SK-N-SH (cell line): ENCODE results near the gene TFR2. TPM values are rescaled to one million over a fixed set of nuclear protein-coding genes. Genes with fewer than 3 reads are reported as not detected.
"Not testable (repeated sequence)": the region's sequence is repeated elsewhere in the genome, so short reads cannot be mapped to it uniquely, and the experiment has no call there.

ENCODE experiments used
- CTCF ChIA-PET: fragments of 300-600, 350-600 bp; formaldehyde crosslinking; extraction: SDS; loops from one replicate; lab custom pipeline; 2021; lab: Yijun Ruan, JAX
- POLR2A ChIA-PET: fragments of 350-600 bp; sonication (Branson Sonifier 250); formaldehyde crosslinking; extraction: SDS; loops from one replicate; lab custom pipeline; 2020; ENCODE audit warnings: antibody characterized with exemption, inconsistent platforms; lab: Yijun Ruan, JAX
- DNase-seq: peaks from one replicate; pipeline ENCODE4 v3.0.0; 2012
- H2AFZ ChIP-seq: fragments of 200-600 bp; sonication (generic); 2 replicates; pipeline ENCODE4 v1.8.1; 2016; ENCODE audit warnings: antibody characterized with exemption, mild to moderate bottlenecking, low read depth
- H3F3A ChIP-seq: fragments of 200-600 bp; sonication (generic); replicated peaks from 2 replicates; pipeline ENCODE3; 2016; ENCODE audit warnings: antibody characterized with exemption, mild to moderate bottlenecking; ENCODE audit not compliant: insufficient read depth
- H3K27ac ChIP-seq, 2 experiments: fragments of 200-500 bp in 1 of 2; fragments of 200-600 bp in 1 of 2; sonication (Bioruptor generic) in 1 of 2; sonication (generic), shearing (Covaris generic) in 1 of 2; 2 replicates each; pipeline versions ENCODE4 v1.5.1 to v1.6.1; 2014 to 2016; ENCODE audit warnings: low read depth in 2 of 2, inconsistent platforms in 1 of 2, low read length in 1 of 2, mild to moderate bottlenecking in 1 of 2, mixed read lengths in 1 of 2
- H3K27me3 ChIP-seq: fragments of 200-600 bp; sonication (generic), shearing (Covaris generic); 2 replicates; pipeline ENCODE4 v1.6.1; 2016; ENCODE audit warnings: mixed run types; ENCODE audit not compliant: insufficient read depth
- H3K36me3 ChIP-seq, 2 experiments: fragments of 200-500 bp in 1 of 2; fragments of 200-600 bp in 1 of 2; sonication (Bioruptor generic) in 1 of 2; sonication (generic) in 1 of 2; replicated peaks in 1 of 2; 2 replicates each; pipeline versions ENCODE3 to v1.5.1; 2014 to 2016; ENCODE audit warnings: low read length in 1 of 2, mild to moderate bottlenecking in 1 of 2; ENCODE audit not compliant: insufficient read depth in 2 of 2, control insufficient read depth in 1 of 2
- H3K4me1 ChIP-seq, 2 experiments: fragments of 200-500 bp in 1 of 2; fragments of 200-600 bp in 1 of 2; sonication (Bioruptor generic) in 1 of 2; sonication (generic), shearing (Covaris generic) in 1 of 2; 2 replicates each; pipeline versions ENCODE4 v1.5.1 to v1.6.1; 2014 to 2016; ENCODE audit warnings: low read depth in 1 of 2, low read length in 1 of 2, mixed run types in 1 of 2; ENCODE audit not compliant: insufficient read depth in 2 of 2, control insufficient read depth in 1 of 2
- H3K4me2 ChIP-seq: fragments of 200-600 bp; sonication (generic), shearing (Covaris generic); 2 replicates; pipeline ENCODE4 v1.6.1; 2017; ENCODE audit warnings: mixed run types
- H3K4me3 ChIP-seq, 2 experiments: fragments of 200-500 bp in 1 of 2; fragments of 200-600 bp in 1 of 2; sonication (Bioruptor generic) in 1 of 2; sonication (generic), shearing (Covaris generic) in 1 of 2; 2 replicates each; pipeline versions ENCODE4 v1.5.1 to v1.8.1; 2014 to 2016; ENCODE audit warnings: low read depth in 2 of 2, inconsistent platforms in 1 of 2, low read length in 1 of 2, mild to moderate bottlenecking in 1 of 2, mixed read lengths in 1 of 2, moderate library complexity in 1 of 2
- H3K79me2 ChIP-seq: fragments of 200-600 bp; sonication (generic); 2 replicates; pipeline ENCODE4 v1.8.1; 2017; ENCODE audit warnings: mild to moderate bottlenecking; ENCODE audit not compliant: insufficient read depth
- H3K9ac ChIP-seq: fragments of 200-600 bp; sonication (generic); 2 replicates; pipeline ENCODE4 v1.6.1; 2017; ENCODE audit warnings: mixed run types
- H3K9me2 ChIP-seq: fragments of 200-600 bp; sonication (generic); 2 replicates; pipeline ENCODE4 v1.6.1; 2017; ENCODE audit warnings: mixed run types
- H3K9me3 ChIP-seq: fragments of 200-600 bp; sonication (generic); 2 replicates; pipeline ENCODE4 v1.6.1; 2017; ENCODE audit warnings: mixed run types, mild to moderate bottlenecking, moderate library complexity
- H4K20me1 ChIP-seq: fragments of 200-600 bp; sonication (generic); 2 replicates; pipeline ENCODE4 v1.6.1; 2017; ENCODE audit warnings: mild to moderate bottlenecking, mixed run types; ENCODE audit not compliant: insufficient read depth
- EZH2phosphoT487 ChIP-seq: fragments of 200-600 bp; sonication (generic); IDR thresholded peaks from 2 replicates; pipeline ENCODE4 v1.6.1; 2017; ENCODE audit warnings: low read depth, mixed run types, mild to moderate bottlenecking, antibody characterized with exemption, moderate library complexity, borderline replicate concordance
- GATA2 ChIP-seq: sonication (generic); formaldehyde crosslinking; IDR thresholded peaks from 2 replicates; pipeline ENCODE4 v1.5.0; 2020; ENCODE audit warnings: mild to moderate bottlenecking, missing genetic modification reagents
- NFIC ChIP-seq: IDR thresholded peaks from 2 replicates; pipeline ENCODE4 v1.4.0; 2012; ENCODE audit warnings: borderline replicate concordance
- POLR2AphosphoS5 ChIP-seq: IDR thresholded peaks from 2 replicates; pipeline ENCODE4 v1.6.1; 2012; ENCODE audit warnings: low read depth, low read length
- RAD21 ChIP-seq: IDR thresholded peaks from 2 replicates; pipeline ENCODE4 v1.6.1; 2012; ENCODE audit warnings: mild to moderate bottlenecking, low read length
- YY1 ChIP-seq: IDR thresholded peaks from 2 replicates; pipeline ENCODE4 v1.4.0; 2012; ENCODE audit warnings: low read depth, mild to moderate bottlenecking
- WGBS: methylation state at CpG from one replicate; pipeline ENCODE4 v1.1.6; 2017; ENCODE audit warnings: low lambda C conversion rate; 5-methylcytosine and 5-hydroxymethylcytosine counted together
- polyA plus RNA-seq, 3 experiments: library from polyadenylated mRNA; depleted of rRNA; stranded (reverse); fragments of >200 nt; gene quantifications; 2 replicates each; pipeline ENCODE4 v1.2.3, GENCODE V29; 2012
- TF ChIP-seq, protein P1 (sequence below): IDR thresholded peaks from 2 replicates; pipeline ENCODE4 v1.6.1; 2012; ENCODE audit warnings: mild to moderate bottlenecking, low read depth, low read length, moderate library complexity

TFR2 gene
- polyA plus RNA-seq, 1 of the 3 experiments (the other 2 are of a cell fraction): 0.30 TPM

DNA sequence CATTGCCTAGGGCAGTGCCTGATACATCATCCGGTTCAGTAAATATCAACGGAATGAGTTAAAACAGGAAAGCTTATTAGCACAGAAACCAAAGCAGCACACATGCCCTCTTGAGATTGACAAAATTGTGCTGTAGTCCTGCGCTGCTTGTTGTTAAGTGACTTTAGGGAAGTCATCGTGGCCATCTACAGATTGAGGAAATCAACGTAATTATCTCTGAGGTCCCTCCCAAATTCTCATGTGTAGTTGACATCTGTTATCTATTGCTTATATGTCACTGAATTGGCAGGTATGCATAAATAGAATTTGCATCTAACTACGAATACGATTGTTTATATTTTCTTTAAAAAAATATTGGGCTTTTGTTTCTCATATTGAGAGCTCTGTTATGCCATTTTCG is 28.7 kb upstream of the TFR2 start:
- TF ChIP-seq RAD21: no peak
- TF ChIP-seq YY1: no peak
- TF ChIP-seq, protein P1, sequence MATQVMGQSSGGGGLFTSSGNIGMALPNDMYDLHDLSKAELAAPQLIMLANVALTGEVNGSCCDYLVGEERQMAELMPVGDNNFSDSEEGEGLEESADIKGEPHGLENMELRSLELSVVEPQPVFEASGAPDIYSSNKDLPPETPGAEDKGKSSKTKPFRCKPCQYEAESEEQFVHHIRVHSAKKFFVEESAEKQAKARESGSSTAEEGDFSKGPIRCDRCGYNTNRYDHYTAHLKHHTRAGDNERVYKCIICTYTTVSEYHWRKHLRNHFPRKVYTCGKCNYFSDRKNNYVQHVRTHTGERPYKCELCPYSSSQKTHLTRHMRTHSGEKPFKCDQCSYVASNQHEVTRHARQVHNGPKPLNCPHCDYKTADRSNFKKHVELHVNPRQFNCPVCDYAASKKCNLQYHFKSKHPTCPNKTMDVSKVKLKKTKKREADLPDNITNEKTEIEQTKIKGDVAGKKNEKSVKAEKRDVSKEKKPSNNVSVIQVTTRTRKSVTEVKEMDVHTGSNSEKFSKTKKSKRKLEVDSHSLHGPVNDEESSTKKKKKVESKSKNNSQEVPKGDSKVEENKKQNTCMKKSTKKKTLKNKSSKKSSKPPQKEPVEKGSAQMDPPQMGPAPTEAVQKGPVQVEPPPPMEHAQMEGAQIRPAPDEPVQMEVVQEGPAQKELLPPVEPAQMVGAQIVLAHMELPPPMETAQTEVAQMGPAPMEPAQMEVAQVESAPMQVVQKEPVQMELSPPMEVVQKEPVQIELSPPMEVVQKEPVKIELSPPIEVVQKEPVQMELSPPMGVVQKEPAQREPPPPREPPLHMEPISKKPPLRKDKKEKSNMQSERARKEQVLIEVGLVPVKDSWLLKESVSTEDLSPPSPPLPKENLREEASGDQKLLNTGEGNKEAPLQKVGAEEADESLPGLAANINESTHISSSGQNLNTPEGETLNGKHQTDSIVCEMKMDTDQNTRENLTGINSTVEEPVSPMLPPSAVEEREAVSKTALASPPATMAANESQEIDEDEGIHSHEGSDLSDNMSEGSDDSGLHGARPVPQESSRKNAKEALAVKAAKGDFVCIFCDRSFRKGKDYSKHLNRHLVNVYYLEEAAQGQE: no peak
- TF ChIP-seq EZH2phosphoT487: no peak
- TF ChIP-seq GATA2 (CRISPR knock-in tag): no peak
- H3K4me2 ChIP-seq: no peak overlapping the region
- no peak for DNase-seq
- CTCF ChIA-PET: interaction anchor here (1.0 to 2.7 kb wide), 10 partner anchors 8 to 204 kb away, joined by 3 to 8 read pairs (median 4); partner anchors contain the start of genes GIGYF1 and POP7
- H4K20me1 ChIP-seq: peaks cover 4% of the 10 kb centered on the region; the same call in 1 of the 2 replicates
- no peaks in the 10 kb centered on the region for H3K36me3 ChIP-seq
- H3K9ac ChIP-seq: no peak overlapping the region
- H3K79me2 ChIP-seq: peaks cover 14% of the 10 kb centered on the region
- H3K27me3 ChIP-seq: 0 out of 2 replicates have a peak, but pooled peaks cover 8% of the 10 kb centered on the region
- H3K4me1 ChIP-seq: no peaks in the 10 kb centered on the region
- no peak overlapping the region for H3K4me3 ChIP-seq
- 72% methylated on average over 8 of the region's 8 CpGs for WGBS
- no peaks in the 10 kb centered on the region for H3K9me2 ChIP-seq
- POLR2A ChIA-PET: interaction anchor here (0.7 kb wide), 1 partner anchor 21 kb away, joined by 3 read pairs; no protein-coding TSS in a partner anchor
- H3F3A ChIP-seq: peaks cover 7% of the 10 kb centered on the region
- H2AFZ ChIP-seq: no peak overlapping the region
- H3K9me3 ChIP-seq: no peaks in the 10 kb centered on the region
- H3K27ac ChIP-seq: no peak overlapping the region

DNA sequence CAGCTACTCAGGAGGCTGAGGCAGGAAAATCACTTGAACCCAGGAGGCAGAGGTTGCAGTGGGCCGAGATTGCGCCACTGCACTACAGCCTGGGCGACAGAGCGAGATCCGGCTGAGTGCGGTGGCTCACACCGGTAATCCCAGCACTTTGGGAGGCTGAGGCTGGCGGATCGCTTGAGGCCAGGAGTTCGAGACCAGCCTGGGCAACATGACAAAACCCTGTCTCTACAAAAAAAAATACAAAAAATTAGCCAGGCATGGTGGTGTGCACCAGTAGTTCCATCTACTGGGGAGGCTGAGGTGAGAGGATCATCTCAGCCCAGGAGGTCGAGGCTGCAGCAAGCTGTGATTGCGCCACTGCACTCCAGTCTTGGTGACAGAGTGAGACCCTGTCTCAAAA is 27.8 kb upstream of the TFR2 start:
- H3K4me1 ChIP-seq, H3K9me2 ChIP-seq, H3K27ac ChIP-seq, H3K9me3 ChIP-seq, DNase-seq, H3K36me3 ChIP-seq, H3K79me2 ChIP-seq, H2AFZ ChIP-seq, H3K4me2 ChIP-seq, H3K4me3 ChIP-seq, H3F3A ChIP-seq, H4K20me1 ChIP-seq, POLR2A ChIA-PET, H3K27me3 ChIP-seq, H3K9ac ChIP-seq: not testable (repeated sequence)
- 89% methylated on average over 12 of the region's 12 CpGs for WGBS
- CTCF ChIA-PET: interaction anchor here (1.3 to 1.7 kb wide), 4 partner anchors 22 to 57 kb away, joined by 3 to 7 read pairs (median 4); partner anchors contain the start of genes MOSPD3 and POP7

DNA sequence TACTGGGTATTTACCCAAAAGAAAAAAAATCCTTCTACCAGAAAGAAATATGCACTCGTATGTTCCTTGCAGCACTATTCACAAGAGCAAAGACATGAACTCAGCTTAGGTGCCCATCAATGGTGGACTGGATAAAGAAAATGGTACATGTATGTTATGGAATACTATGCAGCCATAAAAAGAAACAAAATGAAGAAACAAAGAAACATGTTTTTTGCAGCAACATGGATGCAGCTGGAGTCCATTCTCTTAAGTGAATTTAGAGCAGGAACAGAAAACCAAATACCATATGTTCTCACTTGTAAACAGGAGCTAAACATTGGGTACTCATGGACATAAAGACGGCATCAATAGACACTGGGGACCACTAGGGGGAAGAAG is 26.7 kb upstream of the TFR2 start:
- no peaks in the 10 kb centered on the region for H4K20me1 ChIP-seq
- POLR2A ChIA-PET: no interaction called here
- no peak for DNase-seq
- CTCF ChIA-PET: interaction anchor here (0.6 to 2.3 kb wide), 8 partner anchors 12 to 536 kb away, joined by 3 to 8 read pairs (median 4); partner anchors contain the start of genes ACTL6B and MOSPD3
- H3K9ac ChIP-seq: no peak overlapping the region
- H3K9me2 ChIP-seq: no peaks in the 10 kb centered on the region
- peaks cover 7% of the 10 kb centered on the region for H3F3A ChIP-seq
- no peak overlapping the region for H3K27ac ChIP-seq
- H2AFZ ChIP-seq: no peak overlapping the region
- no peaks in the 10 kb centered on the region for H3K36me3 ChIP-seq
- 66% methylated on average over 2 of the region's 2 CpGs for WGBS
- no peak overlapping the region for H3K4me2 ChIP-seq
- TF ChIP-seq POLR2AphosphoS5 (no peak), NFIC (no peak)
- TF ChIP-seq, all 33 proteins: peak for 0
- Histone ChIP-seq H3K79me2 (no peaks in the 10 kb centered on the region), H3K4me3 (no peak overlapping the region), H3K9me3 (no peaks in the 10 kb centered on the region), H3K4me1 (no peaks in the 10 kb centered on the region), H3K27me3 (0 out of 2 replicates have a peak, but pooled peaks cover 8% of the 10 kb centered on the region)
